ENCODE results near the gene ABCF1.

Gene ABCF1

GRCh38 chr6:30618270-30618797, 47.1 kb downstream of the ABCF1 start:
- DNase-seq (ENCODE audit: low read depth in 4 of 4, low spot score in 1 of 4), result no peak

- DNase-seq (ENCODE audit: low read depth in 4 of 4, low spot score in 1 of 4), result no peak
Measured at GRCh38 chr6:30619561-30619960, 48.3 kb downstream of the ABCF1 start.

- no peak for DNase-seq (ENCODE audit: low read depth in 4 of 4, low spot score in 1 of 4)
Measured at GRCh38 chr6:30625511-30625910, 54.3 kb downstream of the ABCF1 start.

- peak; percentile 61 to 81 (median 78) for DNase-seq (ENCODE audit: low read depth in 4 of 4, low spot score in 1 of 4)
Measured at GRCh38 chr6:30626484-30627366, 55.5 kb downstream of the ABCF1 start, which contains the start of gene ATAT1. TSS of gene ATAT1 (plus strand) at chr6:30626874.

GRCh38 chr6:30635834-30636233, 64.6 kb downstream of the ABCF1 start:
- DNase-seq (ENCODE audit: low read depth in 4 of 4, low spot score in 1 of 4), result no peak

- no peak for DNase-seq (ENCODE audit: low read depth in 4 of 4, low spot score in 1 of 4)
Measured at GRCh38 chr6:30640481-30640880, 69.2 kb downstream of the ABCF1 start.

DNA sequence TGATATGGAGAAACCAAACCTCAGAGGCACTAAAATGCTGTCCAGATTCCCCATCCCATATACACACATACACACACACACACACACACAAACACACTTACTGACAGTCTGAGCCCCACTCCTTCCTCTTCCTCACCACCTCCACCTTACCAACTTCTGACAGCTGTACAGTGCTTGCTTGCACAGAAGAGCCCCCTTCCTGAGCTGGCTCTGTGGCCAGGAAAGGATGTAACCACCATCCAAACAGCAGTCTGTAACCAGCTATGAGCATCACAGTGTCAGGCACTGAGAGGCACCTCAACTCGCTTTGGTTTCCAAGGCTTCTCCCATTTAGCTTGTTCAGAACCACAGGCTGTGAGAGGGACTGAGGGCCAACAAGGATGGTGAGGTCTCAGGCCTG, 69.8 kb downstream of the ABCF1 start:
- no peak for DNase-seq (ENCODE audit: low read depth in 4 of 4, low spot score in 1 of 4)

Measured in stimulated activated CD4-positive, alpha-beta T cell treated with anti-CD3 and anti-CD28 coated beads, Interleukin-1b, Interleukin-23, amount 100 ng/mL, for 24 hours (primary cell).